Measurements from ENCODE around the gene DMBX1.

DMBX1 gene

DNA sequence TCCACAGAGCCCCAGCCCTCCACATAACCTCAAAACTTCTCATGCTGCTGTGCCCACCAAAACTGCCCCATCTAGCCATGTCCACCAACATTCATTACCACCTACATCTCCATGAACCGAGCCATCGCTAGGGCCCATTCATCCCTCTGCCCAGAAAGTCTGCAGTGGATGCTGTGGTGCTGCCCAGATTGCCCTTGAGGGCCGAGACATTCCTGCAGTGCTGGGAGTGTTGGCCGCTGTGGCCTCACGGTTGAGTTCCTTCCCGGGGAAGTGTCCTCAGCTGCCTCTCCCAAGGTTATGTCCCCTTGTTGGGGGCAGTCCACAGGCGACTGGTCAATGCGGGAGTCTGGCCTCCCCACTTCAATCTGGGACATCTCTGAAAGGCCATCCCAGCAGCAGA is 30.3 kb upstream of the DMBX1 start:
- DNase-seq (ENCODE audit: low spot score) = no peak

DNA sequence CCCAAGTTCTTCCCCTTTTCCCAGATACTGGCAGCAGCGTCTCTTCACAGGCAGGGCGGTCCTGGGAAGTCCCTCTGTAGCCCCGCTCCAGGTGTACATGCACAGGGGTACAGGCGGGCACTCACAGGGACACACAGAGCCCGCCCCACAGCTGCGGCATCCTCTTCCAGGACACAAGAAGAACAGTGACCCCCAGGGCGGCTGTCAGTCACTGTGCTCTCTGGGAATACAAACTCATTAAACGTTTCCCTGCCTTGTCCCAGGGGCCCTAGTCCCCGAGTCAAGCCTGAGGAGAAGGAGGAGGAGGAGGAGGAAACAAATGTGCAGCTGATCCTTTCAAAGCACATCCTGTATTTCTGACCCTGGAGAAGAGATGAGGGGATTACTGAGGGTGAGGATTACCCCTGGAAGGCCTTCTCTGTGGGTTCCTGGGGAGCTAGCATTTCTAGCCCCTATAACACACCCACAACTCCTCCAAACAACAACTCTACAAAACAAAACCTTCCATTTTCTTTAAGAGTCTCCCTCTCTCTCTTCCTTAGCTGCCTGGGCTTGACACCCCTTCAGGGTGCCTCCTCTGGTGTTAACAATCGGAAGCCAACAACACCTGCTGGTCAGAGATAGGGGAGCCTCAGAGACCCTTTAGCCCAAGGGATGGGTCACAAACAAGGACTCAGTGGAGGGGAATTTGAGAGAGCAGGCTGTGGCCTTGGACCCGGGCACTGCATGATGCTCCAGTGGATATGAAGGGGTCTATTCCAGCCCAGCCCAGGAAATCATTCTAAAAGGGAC is 28.4 kb upstream of the DMBX1 start:
- DNase-seq (ENCODE audit: low spot score) = no peak

DNA sequence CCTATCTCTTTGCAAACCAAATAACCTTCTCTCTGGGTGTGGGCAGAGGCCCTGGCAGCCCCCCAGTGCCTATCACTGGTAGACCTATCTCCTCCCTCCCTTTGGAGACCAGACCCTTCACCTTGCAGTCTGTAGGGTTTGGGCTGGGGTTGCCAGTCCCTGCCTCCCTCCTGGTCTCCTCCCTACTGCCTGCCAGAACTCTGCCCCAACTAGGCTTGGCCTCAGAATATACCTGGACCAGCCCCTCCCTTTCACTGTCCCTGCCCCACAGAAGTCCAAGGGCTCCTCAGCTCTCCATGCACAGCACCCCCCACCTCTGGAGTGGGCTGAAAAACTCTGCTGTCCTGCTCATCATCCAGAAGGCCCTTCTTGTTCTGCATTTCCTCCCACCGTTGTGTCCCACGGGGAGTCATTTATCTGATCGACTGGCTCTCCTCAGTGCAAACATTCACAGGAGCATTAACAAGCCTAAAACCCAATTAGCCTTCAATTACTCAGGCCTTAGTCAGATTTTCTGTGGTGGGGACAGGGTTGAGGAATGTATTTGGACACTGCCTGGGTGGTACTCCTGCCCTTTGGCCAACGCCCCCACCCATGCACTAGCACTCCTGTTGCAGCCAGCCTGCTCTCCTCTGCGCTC is 27.7 kb upstream of the DMBX1 start:
- DNase-seq (ENCODE audit: low spot score) = no peak

DNA sequence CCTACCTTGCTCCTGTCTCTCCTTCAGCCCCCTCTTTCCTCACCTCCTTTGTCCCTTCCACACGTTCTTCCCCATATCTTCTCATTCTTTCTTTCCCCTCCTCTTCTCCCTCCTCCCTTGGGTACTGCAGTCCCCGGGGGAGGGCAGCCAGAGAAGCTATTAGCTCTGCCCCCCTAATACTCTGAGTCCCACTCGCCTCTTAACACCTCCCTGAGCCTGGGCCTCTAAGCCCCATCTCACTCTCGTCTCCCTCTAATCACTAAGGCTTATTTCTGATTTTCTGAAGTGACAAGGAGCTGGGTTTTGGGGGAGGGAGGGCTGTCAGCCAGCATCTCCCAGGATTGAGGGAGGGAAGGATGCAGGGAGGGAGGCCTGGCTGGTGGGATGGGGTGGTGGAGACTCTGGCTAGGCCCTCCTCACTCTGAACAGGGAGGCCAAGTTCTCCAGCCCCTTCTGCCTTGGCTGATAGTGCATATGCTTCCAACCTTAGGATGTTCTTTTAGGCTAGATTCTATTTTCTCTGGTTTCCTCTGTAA is 25.6 kb upstream of the DMBX1 start:
- DNase-seq (ENCODE audit: low spot score) = no peak

DNA sequence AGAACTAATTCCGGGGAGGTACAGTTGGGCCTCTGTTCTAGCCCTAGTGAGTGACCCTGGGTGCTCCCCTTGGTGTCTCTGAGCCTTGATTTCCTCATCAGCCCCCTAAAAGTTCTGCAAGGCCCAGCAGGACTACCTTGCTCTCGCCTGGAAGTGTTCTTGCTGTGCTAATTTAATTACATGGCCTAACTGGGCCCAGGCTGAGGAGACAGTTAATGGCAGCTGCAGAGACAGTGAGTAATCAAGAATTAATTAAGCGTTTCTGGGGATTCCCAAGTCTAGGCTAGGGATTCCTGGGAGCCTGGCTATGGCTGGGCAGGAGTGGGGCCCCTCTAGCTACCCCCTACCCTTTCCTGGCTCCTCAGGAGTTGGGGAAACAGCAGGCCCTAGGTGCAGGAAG is 24.7 kb upstream of the DMBX1 start:
- no peak for DNase-seq (ENCODE audit: low spot score)

DNA sequence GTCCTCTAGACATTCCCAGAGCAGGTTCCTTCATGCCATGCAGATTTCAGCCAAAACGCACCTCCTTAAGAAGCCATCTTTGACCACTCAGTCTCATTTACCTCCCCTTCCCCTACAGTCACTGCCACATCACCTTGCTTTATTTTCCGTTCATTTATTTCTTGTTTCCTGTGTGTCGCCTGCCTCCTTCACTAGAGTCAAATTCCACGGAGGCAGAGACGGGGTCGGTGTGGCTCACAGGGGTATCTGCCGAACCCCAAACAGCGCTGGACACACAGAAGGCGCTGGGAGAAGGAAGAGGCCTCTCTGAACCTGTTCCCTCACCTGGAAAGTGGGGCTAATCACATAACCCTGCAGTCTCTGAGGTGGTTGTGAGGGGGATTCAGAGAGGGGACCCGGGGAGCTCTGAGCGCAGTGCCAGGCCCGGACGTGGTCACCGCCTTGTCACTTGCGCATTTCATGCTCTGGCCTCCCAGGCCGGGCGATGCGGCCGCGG is 23.6 kb upstream of the DMBX1 start:
- no peak for DNase-seq (ENCODE audit: low spot score)

DNA sequence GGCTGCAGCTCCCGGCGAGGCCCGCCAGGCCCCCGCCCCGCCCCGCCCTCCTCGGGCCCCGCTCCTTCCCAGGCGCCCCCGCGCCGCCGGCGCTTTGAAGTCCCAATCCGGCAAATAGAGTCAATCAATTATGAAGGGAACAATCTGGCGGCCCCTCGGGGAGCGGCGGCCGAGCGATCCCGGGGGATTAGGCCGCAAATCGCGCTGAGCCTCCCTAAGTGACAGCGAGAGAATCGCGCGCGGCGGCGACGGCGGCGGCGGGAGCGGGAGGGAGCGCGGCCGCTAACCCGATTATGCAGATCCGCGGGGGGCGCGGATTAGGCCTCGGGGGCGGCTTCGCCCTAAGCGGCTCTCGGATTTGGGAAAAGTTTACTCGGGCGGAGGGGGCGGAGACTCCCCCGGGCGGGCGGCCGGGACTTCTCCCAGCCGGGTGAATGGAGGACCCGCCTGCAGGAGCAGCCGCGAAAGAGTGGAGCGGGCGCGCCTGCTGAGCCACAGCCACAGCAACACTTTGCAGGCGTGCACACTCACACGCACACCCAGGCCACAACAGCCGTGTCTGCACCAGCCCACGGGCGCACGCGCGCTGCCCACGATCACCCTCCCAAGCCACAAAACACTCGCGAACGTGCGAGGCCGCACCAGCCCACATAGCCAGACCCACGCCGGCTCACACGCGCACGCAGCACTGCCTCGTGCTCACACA is 23.0 kb upstream of the DMBX1 start:
- DNase-seq (ENCODE audit: low spot score) = peak; percentile 26

DNA sequence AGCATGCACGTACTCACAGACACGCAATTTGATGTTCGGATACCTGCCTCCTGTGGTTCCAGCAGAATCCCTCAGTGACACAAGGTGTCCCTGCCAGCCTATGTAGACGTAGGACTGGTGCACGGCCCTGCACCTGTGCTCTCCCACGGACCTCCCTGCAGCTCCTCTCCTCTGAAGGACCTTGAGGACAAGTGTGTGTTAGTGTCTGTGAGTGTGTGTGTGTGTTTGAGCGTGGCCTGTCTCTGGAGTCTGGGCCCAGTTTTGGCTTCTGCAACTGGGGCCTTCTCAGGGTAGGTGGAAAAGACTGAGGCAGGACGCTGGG is 22.5 kb upstream of the DMBX1 start:
- no peak for DNase-seq (ENCODE audit: low spot score)

DNA sequence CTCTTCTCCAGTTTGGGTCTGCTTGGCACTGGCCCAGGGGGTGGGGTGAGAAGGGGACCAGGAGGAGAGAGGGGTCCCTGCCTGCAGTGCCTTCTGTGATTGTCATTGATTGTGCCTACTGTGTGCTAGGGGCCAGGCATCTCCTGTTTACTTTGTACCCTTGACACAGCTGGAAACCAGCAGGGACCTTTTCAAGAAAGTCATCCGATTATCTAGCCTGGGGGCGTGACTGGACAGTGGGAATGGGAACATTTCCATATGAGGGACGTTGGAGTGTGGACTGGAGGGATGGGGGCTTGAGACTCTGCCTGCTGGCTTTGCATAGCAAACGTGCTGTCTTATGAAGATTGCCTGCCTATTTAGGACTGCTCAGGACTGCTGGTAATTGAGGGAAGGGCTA is 19.8 kb upstream of the DMBX1 start:
- no peak for DNase-seq (ENCODE audit: low spot score)

DNA sequence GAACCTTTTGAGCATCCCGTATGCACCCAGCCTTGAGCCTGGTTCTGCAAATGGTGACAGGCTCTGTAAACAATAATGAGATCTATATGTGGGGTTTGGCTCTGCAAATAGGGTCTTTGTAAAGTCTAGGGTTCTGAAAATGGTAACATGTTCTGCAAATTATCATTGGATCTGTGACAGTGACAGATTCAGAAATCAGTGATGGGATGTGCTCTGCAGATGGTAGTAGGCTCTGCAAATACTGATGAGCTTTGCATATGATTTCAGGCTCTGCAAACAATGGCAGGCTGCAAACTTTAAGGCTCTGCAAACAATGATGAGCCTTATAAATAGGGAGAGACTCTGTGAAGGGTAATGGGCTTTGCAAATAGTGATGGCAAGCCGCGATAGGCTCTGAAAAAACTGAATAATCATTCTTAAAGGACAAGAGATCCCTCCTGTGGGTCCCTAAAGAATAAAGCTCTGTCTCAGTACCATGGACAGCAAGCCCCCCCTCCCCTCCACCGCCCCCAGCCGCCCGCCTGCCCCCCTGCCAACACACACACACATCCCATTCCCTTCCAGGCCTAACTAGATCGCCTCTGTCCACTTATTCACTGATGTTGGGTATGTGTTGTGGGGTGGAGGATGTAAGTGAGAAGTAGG is 17.7 kb upstream of the DMBX1 start:
- DNase-seq (ENCODE audit: low spot score) = no peak

DNA sequence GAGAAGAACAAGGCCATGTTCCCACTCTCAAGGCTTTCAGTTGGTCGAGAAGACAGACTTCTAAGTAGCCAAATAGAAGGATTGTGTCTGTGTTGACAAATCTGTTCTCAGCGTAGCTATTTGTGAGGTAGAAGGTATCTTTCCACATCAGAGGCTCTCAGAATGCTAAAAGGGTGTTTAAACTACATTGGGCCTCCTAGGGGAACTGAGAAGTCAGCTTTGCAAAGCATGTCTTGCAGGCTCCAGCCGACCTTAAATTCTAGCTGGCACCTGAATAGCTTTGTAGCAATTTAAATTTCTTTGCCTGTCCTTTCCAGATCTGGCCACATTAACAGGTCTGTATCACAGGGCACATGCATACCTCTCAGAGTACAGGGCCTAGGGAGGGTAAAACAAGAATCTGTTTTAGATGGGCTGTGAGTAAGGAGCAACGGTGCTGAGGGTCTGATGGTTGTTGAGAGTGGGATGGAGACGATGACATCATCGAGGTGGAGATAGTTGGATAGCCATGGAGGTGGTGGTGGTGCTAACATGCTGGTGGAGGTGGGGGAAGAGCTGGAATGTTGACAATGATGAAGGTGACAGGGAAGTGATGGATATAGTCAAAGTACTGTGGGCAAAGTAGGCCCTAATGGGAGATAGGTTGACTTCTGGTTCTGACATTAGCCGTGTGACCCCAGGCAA is 17.0 kb upstream of the DMBX1 start:
- DNase-seq (ENCODE audit: low spot score) = no peak

DNA sequence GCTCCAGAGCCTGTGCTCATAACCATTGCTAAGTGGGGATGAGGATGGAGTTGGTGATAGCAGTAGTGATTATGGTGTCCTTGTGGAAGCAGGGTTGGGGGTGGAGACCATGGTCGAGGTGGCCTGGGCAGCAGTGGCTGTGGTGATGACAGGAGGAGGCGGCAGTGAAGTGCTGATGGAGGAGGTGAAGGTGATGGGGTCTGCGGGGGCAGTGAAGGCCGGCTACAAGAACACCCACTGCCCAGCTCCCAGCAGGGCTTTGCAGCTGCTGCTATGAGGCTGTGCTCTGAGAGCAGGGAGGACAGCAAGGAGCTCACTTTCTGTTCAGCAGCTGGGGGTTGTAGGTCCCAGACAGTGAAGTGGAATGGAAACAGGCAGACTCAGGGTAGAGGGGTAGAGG is 15.6 kb upstream of the DMBX1 start:
- DNase-seq (ENCODE audit: low spot score) = no peak

DNA sequence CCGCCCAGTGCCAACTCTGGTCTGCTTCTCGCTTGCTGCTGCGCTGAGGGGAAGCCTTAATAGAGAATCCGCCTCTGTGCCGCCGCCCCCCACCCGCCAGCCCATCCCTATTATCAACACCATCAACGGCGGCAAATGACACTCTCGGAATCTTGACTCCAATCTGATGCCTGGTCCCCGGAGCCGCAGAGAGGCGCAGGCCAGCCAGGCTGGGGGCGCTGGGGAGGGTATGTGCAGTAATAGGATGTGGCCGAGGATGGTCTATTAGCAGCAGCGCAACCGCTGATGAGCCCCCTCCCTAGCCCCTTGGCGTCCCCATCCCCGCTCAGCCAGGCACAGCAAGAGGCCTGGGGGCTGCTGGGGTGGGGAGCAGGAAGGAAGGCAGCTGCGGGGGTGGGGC is 15.1 kb upstream of the DMBX1 start:
- no peak for DNase-seq (ENCODE audit: low spot score)

DNA sequence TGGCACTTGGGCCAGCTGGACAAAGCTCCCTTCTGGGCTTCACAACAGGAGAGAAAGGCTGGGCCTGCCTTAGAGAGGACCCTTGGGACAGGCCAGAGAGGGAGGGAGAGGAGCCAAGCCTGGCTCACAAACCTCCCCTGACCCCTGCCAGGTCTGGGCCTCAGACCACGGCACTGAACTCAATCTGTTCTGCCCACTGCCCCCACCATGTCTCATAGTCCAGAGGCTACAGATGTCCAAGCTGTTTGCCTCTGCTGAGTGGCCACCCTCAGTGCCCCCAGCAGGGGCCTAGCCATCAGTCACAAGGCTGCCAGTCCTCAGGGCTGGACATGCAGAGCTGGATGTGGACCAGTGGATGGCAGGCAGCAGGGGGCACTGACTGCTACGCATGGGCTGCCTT is 13.0 kb upstream of the DMBX1 start:
- no peak for DNase-seq (ENCODE audit: low spot score)

DNA sequence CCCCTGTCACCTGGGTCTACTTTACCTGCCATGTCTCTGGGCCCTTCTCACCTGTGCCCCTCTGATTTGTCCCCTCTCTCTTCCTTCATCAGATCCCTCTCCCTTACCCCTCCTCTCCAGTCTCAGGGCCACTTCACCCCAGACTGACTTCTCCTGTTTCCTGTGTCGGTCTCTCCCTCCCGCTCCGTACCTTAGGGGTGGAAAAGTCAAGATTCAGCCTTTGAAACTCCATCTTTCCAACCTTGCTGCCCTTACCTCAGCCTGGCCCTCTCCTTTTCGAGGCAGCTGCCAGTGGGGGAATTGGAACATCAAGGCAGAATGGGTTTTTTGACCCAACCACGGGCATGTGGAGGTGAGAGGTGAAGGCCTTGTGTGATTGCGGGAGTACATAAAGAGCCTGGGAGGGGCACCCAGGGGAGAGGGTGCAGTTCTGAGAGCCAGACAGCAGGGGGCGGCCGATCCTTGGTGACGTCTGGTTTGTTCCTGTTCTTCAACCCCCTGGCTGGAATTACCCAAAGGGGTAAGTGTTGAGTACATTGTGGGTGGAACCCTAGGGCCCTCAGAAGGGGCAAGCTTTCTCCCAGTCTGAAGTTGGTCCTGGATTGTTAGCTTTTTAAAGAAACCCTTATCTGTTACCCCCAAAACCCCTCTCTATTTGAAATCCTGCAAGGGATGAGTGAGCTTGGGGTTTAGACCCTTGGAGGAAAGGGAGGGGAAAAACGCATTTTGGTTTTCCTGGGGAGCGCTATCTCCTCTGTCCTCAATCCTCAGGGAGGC is 12.3 kb upstream of the DMBX1 start:
- peak; percentile 69 for DNase-seq (ENCODE audit: low spot score)

DNA sequence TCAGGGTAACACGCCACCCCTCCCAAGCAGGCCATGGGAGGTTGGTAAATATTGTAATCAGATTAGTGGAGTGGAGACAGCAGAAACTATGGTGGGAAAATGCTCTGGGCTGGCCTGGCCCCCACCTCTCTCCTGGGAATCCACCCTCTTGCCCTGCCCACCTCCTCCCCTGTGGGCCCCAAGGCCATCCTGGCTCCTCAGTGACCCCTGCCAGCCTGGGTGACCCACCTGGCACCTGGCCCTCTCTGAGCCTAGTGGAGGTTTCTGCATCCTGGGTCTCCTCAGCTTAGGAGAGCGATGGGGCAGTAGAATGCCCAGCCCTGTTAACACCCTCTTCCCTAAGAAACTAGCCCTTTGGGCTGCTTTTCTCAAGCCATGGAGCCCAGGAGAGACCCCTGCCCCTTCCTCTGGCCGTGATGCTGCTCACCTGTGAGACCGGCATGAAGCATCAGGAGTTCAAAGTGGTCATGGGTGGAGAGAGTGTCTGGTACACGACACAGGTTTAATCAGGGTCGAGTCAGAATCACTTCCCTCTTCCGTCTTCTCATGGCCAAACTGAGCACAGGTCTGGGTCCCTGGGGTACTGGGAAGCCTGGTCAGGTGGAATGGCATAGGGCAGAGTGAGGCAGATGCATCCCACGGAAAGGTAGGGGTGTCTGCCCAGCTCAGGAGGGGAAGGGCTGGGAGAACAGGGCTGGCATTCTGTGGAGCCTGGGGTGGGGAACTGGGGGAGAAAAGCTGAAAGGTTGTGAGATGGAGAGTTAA is 10.7 kb upstream of the DMBX1 start:
- no peak for DNase-seq (ENCODE audit: low spot score)

DNA sequence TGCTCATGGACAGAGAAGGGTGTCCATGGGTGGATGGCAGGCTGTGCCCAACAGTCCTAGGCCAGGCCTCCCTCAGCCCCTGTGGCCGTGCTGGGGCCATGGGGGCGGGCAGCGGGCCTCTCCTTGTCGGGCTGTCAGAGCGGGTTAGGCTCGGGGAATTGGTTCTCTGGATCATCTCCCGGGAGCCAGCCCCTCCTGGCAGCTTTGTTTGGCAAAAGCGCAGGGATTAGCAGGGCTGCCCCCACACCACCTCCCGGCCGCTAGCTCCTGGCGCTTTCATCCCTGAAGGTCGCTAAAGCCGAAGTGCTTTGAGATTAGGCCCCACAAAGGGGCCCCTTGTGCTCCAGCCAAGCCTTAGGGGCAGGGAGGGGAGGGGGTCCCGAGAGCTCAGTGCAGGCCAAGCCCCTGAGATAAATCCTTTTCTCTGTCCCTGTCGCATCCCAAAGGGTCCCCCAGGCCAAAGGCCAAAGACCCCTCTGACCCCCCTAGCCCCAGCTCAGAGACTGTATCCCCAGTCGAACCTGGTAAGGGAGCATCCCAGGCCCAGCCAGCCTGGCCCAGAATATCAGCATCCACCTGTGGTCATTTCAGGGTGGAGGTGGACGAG is 9.8 kb upstream of the DMBX1 start:
- DNase-seq (ENCODE audit: low spot score) = no peak

DNA sequence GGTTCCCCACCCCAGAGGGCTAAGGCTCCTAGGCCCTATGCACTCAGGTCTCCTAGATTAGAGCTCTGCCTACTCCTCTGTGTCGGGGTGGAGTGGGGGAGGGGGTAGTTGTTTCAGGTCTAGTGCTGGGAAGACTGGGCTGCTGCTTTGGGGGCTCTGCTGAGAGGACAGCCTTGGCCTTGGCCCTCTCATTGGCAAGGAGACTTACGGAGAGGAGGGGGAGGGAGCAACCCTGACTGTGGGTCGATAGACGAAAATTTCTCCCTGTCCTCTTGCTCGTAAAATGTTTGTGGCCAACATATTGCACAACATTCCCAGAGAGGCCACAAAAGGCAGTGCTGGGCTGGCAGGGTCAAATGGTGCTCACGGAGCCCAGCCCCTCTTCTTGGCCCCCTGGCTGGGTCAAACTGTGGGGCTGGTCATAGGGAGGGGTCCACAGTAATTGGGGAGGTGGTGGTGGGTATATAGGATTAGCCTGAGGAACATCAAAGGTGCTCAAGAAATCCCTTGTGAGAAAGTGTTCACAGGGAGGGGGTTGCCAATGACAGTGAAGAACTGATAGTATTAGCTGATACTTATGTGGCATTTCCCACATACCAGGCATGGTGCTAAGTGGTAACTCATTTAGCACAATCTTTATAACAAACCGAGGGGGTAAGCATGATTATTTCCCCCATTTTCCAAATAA is 8.5 kb upstream of the DMBX1 start:
- DNase-seq (ENCODE audit: low spot score) = no peak

DNA sequence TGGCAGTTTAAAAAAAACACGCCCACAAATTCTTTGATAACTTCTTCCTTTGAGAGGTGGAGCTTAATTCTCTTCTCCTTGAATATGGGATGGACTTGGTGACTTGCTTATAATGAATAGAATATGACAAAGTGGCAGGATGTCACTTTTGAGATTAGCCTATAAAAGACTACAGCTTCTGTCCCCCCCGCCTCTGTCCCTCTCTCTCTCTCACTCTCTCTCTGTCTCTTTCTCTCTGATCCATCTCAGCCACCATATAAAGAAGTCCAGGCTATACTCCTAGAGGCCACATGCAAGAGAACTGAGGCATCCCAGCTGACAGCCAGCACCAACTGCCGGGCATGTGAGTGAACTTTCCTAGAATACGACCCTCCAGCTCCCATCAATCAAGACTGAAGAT is 7.7 kb upstream of the DMBX1 start:
- DNase-seq (ENCODE audit: low spot score) = no peak
